Activated T-helper 1 cell treated with Interleukin-2 at 50 U/mL for 16 hours (primary cell): Measurements from ENCODE around the gene DGKQ.
A peak's percentile ranks its signal among the peaks of the same experiment; 100 is the strongest.
"Not testable (repeated sequence)": the region's sequence is repeated elsewhere in the genome, so short reads cannot be mapped to it uniquely, and the experiment has no call there.

Experiments
- DNase-seq: peaks from one replicate; pipeline ENCODE4 v3.0.0-alpha.2; 2020; ENCODE audit warnings: low read depth

Gene DGKQ

DNA sequence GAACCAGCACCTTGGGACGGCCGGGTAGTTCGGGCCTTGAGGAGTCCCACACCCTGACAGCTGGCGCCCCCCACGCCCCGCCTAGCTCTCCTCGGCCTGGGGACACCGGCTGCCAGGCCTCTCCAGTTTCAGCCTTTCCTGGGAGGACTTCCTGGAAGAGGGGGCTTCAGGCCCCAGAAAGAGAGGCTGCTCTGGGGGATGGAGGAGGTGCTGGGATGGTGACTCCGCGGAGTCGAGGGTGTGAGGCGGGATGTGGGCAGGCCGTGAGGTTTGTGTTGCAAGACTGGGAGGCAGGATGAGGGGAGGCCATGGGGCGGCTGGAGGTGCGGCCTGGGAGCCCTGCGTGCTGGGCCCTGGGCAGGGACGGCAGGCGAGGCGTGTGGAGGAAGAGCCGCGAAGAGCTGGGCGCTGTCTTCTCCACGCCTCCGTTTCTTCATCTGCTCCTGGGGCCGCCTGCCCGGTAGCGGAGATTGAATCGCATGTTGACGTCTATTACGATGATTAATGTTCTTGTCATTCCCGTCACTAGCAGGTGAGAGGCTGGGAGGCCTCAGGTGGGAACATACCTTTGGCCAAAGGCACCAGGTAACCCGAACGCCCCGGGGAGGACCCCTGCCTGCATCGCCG, 37.1 kb upstream of the DGKQ start:
- DNase-seq: peak; percentile 54

- peak; percentile 70 for DNase-seq
Measured at GRCh38 chr4:1009542-1010394, 36.4 kb upstream of the DGKQ start.

DNA sequence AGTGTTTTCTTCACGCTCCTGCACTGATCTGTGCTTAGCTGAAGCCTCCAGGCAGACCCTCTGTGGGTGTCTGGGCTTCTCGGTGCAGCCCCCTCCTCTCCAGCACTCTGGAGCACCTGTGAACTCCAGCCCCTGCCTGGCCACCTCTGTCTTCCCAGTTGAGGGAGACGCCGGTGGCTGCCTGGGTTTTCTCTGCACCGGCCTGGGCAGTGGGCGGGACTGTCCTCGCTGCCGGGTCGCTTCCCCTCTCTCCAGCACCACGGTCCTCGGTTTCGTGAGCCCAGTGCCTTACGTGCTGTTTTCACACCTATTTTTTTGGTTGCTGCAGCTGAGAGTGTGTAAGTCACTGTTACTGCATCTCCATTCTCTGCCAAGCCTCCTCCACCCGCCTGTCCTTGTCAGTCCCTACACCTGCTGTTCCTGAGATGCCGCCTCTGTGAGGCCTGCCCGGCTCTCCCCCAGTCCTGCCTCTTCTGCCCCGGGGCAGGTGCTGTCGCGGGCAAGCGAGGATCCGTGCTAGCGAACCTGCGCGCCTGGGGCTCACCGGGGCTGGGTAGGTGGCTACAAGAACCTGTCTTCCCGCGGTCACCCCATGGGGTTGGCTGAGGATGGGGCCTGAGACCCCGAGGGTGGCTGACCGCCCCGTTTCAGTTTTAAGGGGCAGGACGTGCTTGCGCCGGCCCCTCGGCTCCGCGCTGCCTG, 35.6 kb upstream of the DGKQ start:
- DNase-seq: peak; percentile 20

DNA sequence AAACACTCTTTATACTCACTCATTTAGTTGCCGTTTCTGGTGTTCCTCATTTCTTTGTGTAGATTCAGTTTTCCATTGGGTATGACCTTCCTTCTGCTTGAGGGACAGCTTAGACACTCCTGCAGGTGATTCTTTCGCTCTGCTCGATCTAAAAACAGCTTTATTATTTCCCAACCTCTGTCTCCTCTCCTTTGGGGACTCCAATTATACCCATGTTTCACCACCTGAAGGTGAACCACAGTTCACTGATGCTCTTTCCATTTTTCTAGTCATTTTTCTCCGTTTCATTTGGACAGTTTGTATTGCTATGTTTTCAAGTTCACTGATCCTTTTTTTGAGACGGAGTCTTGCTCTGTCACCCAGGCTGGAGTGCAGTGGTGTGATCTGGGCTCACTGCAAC, 33.5 kb upstream of the DGKQ start:
- DNase-seq: no peak

DNA sequence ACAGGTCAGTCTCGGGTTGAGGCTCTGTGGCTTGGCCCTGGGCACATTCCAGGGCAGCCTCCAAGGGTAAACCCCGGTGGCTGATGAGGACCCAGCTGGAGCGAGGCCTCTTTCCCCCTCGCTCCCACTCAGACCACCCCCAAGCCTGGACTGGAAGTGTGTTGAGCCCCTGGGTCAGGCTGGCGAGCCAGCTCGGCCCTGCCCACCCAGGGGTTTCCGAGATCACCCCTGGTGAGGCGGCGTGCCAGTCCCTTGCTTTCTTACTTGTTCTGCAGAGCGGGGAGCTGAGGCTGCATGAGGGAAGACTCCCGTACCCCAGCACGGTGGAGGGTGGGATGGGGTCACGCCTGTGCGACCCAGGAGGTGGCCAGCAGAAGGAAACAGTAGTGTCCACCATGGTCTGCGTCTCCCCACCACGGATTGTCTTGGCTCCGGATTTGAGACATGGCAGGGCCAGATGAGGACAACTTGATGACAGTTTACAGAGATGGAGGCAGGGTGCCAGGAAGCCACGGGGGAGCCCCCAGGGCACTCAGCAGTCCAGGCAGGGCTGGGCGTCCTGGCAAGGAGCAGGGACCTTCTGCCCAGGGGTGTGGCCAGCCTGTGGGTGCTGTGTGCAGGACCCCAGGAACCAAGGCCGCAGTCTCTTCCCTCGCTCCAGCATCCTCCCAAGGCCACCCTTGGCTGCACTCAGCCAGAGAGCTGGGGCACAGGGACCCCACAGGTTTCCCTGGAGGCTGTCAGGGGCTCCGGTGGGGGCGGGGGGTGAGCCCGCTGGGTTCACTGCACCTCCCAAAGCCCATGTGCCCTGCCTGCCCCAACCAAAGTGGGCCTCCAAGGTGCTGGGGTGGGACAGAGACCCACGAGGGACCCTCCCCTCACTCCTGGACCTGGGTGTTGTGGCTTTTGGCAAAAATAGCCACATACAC, 31.5 kb upstream of the DGKQ start:
- DNase-seq: no peak

- DNase-seq: no peak
Measured at GRCh38 chr4:1004071-1004418, 30.7 kb upstream of the DGKQ start.

DNA sequence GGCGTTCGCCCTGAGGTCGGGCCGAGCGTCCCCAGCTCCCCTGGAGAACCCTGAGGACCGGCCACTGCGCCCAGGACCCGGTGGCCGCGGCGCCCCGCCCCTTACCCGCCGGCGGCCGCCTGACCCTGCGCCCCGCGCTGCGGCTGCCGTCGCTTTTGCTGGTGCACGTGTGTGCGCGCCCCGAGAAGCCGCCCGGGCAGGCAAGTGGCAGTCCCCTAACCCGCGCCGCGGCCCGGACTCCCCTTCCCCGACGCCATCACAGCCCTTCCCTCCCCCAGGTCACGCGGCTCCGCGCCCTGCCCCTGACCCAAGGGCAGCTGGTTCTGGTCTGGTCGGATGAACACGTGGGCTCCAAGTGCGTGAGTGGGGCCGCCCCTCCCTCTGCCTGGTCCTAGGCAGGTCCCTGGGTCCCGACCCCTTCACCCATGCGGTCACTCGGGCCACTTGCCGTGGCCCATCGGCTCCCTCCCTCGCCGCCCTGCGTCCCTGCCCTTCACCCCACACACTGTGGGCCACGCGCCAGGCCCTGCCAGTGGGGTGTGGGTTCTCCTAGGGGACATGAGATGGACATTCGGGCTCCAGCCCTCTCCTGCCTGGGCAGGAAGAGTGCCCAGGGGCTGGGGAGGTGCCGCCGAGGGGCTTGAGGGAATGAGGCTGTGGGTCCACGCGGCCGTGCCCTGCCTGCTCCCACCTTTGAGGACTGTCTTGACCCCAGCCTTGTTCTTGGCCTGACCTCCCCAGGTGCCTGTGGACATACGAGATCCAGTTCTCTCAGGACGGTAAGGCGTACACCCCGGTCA, 30.1 kb upstream of the DGKQ start:
- DNase-seq: no peak

DNA sequence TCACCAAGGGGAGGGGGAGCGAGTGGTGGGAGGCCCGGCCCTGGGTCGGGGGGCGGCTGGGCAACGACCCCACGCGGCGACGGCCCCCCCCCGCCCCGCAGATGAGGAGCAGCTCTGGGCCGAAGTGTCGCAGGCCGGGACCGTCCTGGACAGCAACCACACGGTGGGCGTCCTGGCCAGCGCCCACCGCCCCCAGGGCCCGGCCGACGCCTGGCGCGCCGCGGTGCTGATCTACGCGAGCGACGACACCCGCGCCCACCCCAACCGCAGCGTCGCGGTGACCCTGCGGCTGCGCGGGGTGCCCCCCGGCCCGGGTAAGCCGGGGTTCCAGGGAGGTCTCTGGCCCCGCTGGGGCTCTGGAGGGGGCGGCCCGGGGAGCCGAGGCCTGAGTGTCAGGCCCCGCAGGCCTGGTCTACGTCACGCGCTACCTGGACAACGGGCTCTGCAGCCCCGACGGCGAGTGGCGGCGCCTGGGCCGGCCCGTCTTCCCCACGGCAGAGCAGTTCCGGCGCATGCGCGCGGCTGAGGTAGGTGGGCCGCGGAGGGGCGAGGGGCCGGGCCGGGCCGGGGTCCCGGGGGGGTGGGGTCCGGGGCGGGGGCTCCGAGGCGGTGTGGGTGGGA, 29.4 kb upstream of the DGKQ start:
- DNase-seq: no peak

GRCh38 chr4:1002131-1002630, 28.8 kb upstream of the DGKQ start:
- no peak for DNase-seq

- no peak for DNase-seq
Measured at GRCh38 chr4:1001561-1002130, 28.3 kb upstream of the DGKQ start.

DNA sequence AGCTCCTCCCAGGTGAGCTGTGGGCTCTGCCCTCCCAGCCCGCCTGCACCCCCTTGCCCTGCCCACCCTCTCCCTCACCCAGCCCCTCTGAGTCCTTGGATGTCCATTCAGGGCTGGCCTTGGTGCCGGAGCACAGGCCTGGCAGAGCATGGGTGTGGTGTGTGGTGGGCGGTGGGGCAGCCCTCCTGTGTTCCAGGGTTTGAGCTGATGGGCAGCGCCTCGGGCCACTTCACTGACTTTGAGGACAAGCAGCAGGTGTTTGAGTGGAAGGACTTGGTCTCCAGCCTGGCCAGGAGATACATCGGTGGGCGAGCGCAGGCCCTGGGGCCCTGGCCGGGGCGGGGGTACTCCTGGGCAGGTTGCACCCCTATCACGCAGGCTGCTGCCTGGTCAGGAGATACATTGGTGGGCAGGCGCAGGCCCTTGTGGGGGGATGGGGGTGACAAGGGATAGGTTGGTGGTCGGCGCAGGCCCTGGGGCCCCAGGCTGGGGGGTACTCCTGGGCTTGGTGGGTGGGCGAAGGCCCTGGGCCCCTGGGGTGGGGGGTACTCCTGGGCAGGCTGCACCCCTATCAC, 27.4 kb upstream of the DGKQ start:
- no peak for DNase-seq

- no peak for DNase-seq
Measured at GRCh38 chr4:999882-1000425, 26.6 kb upstream of the DGKQ start.

DNA sequence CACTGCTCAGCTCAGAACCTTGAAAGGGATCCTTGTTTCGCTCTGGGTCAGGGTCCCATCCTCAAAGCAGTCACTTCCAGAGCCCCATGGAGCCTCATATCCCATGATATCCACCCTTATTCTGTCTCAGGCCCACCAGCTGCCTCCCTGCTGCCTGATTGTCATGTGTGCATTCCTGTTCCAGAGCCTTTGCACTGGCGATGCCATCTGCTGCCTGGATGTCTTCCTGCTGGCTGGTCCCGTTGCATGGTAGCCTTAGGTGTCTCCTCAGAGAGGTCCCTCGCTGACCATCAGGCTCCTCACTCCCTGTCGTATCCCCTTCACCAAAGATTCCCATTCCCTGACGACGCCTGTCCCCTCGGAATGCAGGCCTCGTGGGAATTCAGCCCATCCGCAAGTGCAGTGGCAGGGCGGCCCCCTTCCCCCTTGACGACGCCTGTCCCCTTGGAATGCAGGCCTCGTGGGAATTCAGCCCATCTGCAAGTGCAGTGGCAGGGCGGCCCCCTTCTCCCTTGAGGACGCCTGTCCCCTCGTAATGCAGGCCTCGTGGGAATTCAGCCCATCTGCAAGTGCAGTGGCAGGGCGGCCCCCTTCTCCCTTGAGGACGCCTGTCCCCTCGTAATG, 26.0 kb upstream of the DGKQ start:
- DNase-seq: not testable (repeated sequence)

GRCh38 chr4:998096-998691, 24.8 kb upstream of the DGKQ start:
- no peak for DNase-seq

DNA sequence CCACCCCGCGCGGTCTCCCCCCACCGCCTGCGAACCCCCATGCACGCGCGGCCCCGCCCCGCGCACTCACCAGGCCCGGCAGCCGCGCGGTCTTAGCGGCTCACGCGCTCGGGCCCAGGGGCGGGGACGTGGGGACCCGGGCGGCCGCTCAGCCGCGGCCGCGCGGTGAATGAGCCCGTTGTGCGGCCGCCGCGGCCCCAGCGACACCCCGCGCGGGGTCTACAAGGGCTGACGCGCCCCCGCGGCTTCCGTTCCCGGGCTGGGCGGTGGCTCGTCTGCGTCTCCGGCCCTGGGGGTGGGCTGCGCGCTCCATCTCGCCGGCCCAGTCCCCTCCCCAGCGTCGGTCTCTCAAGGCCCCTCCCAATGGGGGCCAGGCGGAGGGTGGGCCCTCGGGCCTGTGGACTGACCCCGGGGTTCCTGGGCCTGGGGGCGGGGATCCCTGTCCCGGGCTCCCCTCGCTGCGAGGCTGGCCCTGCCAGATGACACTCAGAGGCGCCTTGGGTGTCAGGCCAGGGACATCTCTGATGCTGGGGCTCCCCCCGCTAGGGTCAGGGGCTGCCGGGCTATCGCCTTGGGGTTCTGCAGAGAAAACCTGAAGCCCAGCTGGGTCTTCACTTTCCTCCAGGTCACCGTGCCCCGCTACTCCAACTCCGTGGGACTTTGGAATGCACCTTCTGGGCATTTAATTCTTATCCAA, 24.2 kb upstream of the DGKQ start:
- no peak for DNase-seq

DNA sequence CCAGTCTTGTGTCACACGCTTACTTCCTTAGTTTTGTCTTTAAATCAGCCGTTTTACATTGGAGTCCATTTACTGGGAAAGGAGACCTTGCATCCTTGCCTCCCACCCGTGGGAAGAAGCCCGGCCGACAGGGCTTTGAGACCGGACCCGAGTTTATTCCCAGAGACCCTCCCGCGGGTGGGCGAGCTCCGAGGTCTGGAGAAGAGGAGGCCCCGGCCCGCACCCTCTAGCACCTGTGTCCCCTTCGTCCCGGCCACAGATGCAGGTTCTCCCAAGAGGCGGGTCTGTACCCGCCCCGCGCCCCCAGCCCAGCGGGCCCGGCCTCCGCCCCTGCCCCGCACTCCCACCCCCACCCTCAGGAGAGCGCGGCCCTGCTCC, 23.6 kb upstream of the DGKQ start:
- DNase-seq: no peak

- DNase-seq: no peak
Measured at GRCh38 chr4:996030-996996, 22.9 kb upstream of the DGKQ start.
